ENCODE data around the gene GALNT10. TPM values are rescaled to one million over a fixed set of nuclear protein-coding genes. Genes with fewer than 3 reads are reported as not detected.

The GALNT10 gene
- total RNA-seq, 2 experiments from 2014 or later, result 12.9 to 15.2 TPM

DNA sequence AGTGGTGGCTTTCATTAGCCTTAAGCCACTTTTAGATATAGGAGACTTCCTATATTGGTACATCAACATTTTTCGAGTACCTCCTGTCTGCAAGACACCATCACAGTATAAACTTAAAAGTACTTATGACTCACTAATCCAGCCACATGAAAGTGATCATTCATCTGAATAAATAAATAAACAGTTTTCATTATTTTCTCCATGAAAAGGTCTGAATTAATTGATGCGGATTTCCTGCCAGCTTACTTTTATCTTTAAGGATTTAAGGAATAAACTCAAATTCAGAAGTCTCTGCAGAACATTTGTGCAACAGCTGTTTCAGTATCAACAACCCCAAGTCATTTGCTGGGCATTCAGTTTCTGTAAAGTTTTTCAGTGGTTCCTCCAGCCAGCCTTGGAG lies 259.3 kb downstream of the GALNT10 start:
- Mint-ChIP-seq H3K9me3 (no peaks in the 10 kb centered on the region), H3K27me3 (no peaks in the 10 kb centered on the region), H3K4me1 (ENCODE audit: low read depth) (peaks cover 32% of the 10 kb centered on the region), H3K27ac (no peak overlapping the region), H3K36me3 (ENCODE audit: low read depth) (peaks cover 22% of the 10 kb centered on the region), H3K4me3 (no peak overlapping the region)
- TF ChIP-seq, protein P1, sequence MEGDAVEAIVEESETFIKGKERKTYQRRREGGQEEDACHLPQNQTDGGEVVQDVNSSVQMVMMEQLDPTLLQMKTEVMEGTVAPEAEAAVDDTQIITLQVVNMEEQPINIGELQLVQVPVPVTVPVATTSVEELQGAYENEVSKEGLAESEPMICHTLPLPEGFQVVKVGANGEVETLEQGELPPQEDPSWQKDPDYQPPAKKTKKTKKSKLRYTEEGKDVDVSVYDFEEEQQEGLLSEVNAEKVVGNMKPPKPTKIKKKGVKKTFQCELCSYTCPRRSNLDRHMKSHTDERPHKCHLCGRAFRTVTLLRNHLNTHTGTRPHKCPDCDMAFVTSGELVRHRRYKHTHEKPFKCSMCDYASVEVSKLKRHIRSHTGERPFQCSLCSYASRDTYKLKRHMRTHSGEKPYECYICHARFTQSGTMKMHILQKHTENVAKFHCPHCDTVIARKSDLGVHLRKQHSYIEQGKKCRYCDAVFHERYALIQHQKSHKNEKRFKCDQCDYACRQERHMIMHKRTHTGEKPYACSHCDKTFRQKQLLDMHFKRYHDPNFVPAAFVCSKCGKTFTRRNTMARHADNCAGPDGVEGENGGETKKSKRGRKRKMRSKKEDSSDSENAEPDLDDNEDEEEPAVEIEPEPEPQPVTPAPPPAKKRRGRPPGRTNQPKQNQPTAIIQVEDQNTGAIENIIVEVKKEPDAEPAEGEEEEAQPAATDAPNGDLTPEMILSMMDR (IDR thresholded peaks at IDR 0.05), result no peak
- ATAC-seq (no peak), DNase-seq (no peak)
- intact Hi-C loops (cut with micrococcal nuclease), result no loop called here
- ChIA-PET POLR2A (no interaction called here), CTCF (interaction anchor here (1.3 to 4.6 kb wide), 2 partner anchors 18 to 475 kb away, joined by 3 to 27 read pairs; no protein-coding TSS in a partner anchor)

DNA sequence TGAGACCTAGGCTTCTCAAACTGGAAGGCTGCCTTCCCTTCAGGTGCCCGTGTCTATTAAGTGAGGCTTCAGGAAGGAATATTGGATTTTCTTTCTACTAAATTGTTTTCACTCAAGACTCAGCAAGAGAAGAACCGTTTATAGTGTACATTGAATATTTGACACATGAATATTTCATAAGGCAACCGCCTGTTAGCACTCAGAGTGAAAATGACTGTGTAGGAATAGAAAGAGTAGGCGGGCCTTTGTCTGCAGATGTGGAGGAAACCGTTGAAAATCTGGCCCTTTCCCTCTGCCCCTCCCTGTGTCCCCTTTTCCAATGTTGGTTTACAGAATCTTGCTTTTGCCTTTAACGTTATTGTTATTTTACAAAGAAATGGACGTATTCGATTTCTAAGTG lies 261.4 kb downstream of the GALNT10 start:
- TF ChIP-seq, protein P1 (IDR thresholded peaks at IDR 0.05), result no peak
- intact Hi-C loops (cut with micrococcal nuclease), result no loop called here
- Mint-ChIP-seq H3K4me1 (ENCODE audit: low read depth) (peaks cover 32% of the 10 kb centered on the region), H3K27me3 (no peaks in the 10 kb centered on the region), H3K27ac (no peak overlapping the region), H3K9me3 (no peaks in the 10 kb centered on the region), H3K4me3 (no peak overlapping the region), H3K36me3 (ENCODE audit: low read depth) (peaks cover 31% of the 10 kb centered on the region)
- POLR2A ChIA-PET, result no interaction called here
- CTCF ChIA-PET, result interaction anchor here (1.3 to 1.4 kb wide), 2 partner anchors 15 to 41 kb away, joined by 3 to 7 read pairs; no protein-coding TSS in a partner anchor
- ATAC-seq, result no peak
- DNase-seq, result no peak

DNA sequence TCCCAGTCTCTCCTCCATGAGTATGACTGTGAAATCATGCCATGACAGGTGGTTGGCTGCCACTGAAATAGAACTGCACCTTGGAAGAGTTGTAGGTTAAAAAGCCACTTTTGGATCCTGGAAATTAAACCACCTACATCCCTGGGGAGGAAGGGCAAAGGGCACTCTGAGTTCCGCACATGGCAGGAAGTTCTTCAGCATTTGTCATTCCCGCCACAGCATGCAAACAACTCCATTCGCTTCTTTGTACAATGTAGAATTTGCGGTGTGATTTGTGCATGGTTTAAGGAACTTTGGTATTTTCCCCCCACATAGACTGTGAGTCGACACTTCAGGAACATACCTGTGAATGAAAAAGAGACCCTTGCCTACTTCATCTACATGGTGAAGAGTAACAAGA lies 265.1 kb downstream of the GALNT10 start:
- H3K27ac Mint-ChIP-seq, result no peak overlapping the region
- ChIA-PET CTCF (interaction anchor here (1.0 kb wide), 1 partner anchor 158 kb away, joined by 3 read pairs; no protein-coding TSS in a partner anchor), POLR2A (no interaction called here)
- peaks cover 32% of the 10 kb centered on the region for H3K36me3 Mint-ChIP-seq (ENCODE audit: low read depth)
- no peak overlapping the region for H3K4me3 Mint-ChIP-seq
- ATAC-seq (no peak), DNase-seq (no peak)
- peaks cover 2% of the 10 kb centered on the region for H3K4me1 Mint-ChIP-seq (ENCODE audit: low read depth)
- TF ChIP-seq, protein P1 (IDR thresholded peaks at IDR 0.05), result no peak
- intact Hi-C loops (cut with micrococcal nuclease), result no loop called here
- H3K27me3 Mint-ChIP-seq, result no peaks in the 10 kb centered on the region
- H3K9me3 Mint-ChIP-seq, result no peaks in the 10 kb centered on the region

DNA sequence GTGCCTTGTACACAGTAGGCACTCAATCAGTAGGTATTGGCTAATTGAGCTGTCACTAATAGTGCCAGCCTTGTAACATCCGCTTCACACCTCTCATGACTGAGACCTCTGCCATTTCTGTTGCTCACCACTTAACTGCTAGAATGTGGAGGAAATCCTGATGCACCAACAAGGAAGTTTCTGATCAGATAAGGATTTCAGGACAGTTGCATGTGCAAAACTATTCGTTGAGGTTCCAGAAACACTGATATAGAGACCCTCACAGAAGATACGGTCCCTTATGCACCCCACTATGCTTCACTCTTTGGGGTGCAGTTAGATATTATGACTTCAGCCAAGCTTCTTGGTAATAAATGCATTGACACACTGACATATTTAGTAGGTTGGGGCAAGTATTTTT lies 266.0 kb downstream of the GALNT10 start:
- Mint-ChIP-seq H3K27me3 (no peaks in the 10 kb centered on the region), H3K27ac (no peak overlapping the region), H3K9me3 (no peaks in the 10 kb centered on the region), H3K4me3 (no peak overlapping the region), H3K36me3 (ENCODE audit: low read depth) (peaks cover 28% of the 10 kb centered on the region), H3K4me1 (ENCODE audit: low read depth) (no peaks in the 10 kb centered on the region)
- CTCF ChIA-PET, result interaction anchor here (1.0 to 1.5 kb wide), 2 partner anchors 8 to 10 kb away, joined by 3 to 5 read pairs; no protein-coding TSS in a partner anchor
- POLR2A ChIA-PET, result no interaction called here
- intact Hi-C loops (cut with micrococcal nuclease), result no loop called here
- TF ChIP-seq, protein P1 (IDR thresholded peaks at IDR 0.05), result no peak
- no peak for ATAC-seq
- DNase-seq, result no peak

DNA sequence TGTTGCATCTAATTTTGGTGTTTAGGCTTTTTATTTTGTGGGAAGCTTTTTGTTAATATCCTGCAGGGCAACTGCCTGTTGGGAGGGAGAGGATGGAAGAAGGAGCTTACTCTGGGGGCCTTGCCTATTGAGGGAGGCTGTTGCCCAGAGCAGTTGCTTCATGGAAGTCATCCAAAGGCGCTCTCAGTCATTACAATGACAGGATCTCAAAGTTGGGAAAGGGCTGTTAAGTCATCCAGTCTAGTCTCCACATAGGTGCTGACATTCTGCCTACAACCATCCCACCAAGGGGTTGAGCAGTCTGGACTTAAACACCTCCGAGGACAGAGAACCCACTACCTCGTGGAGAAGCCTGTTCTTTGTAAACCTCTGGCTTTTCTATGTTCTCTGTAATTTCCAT lies 268.5 kb downstream of the GALNT10 start:
- intact Hi-C loops (cut with micrococcal nuclease), result no loop called here
- H3K27me3 Mint-ChIP-seq, result no peaks in the 10 kb centered on the region
- no peaks in the 10 kb centered on the region for H3K9me3 Mint-ChIP-seq
- DNase-seq (no peak), ATAC-seq (no peak)
- ChIA-PET POLR2A (no interaction called here), CTCF (interaction anchor here (0.9 kb wide), 1 partner anchor 48 kb away, joined by 3 read pairs; no protein-coding TSS in a partner anchor)
- TF ChIP-seq, protein P1 (IDR thresholded peaks at IDR 0.05), result no peak
- H3K4me3 Mint-ChIP-seq, result no peak overlapping the region
- H3K36me3 Mint-ChIP-seq (ENCODE audit: low read depth), result peaks cover 17% of the 10 kb centered on the region
- no peaks in the 10 kb centered on the region for H3K4me1 Mint-ChIP-seq (ENCODE audit: low read depth)
- H3K27ac Mint-ChIP-seq, result no peak overlapping the region

Measured in activated CD8-positive, alpha-beta T cell treated with anti-CD3 and anti-CD28 coated beads for 36 hours (primary cell).